Panc1 (cell line): ENCODE results near the gene PLCH1.

ENCODE experiments used
- POLR2AphosphoS5 ChIP-seq: IDR thresholded peaks from 2 replicates; pipeline ENCODE4 v1.6.1; 2012; ENCODE audit warnings: mild to moderate bottlenecking, low read depth, low read length, moderate library complexity
- TF ChIP-seq, protein P1 (sequence below): fragments of 450-650 bp; IDR thresholded peaks from 2 replicates; pipeline ENCODE4 v1.5.1; 2017; ENCODE audit warnings: mild to moderate bottlenecking

DNA sequence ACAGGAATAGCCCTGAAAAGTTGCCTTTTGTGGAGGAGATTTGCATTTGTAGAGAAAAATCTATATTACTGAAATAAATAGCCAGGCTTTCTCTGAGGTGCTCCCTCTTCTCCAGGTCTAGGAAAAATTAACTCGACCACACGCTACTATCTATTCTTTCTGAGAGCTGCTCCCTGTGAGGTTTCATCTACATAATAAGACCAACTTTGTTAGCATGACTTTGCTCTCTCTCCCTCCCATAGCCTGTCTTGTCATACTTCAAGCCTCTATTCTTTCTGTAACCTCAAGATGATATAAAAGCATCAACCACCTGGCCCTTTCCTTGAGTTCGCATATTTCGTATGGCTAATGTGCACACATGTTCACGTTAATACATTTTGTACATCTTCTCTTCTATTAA lies 375.6 kb downstream of the PLCH1 start:
- TF ChIP-seq, protein P1, sequence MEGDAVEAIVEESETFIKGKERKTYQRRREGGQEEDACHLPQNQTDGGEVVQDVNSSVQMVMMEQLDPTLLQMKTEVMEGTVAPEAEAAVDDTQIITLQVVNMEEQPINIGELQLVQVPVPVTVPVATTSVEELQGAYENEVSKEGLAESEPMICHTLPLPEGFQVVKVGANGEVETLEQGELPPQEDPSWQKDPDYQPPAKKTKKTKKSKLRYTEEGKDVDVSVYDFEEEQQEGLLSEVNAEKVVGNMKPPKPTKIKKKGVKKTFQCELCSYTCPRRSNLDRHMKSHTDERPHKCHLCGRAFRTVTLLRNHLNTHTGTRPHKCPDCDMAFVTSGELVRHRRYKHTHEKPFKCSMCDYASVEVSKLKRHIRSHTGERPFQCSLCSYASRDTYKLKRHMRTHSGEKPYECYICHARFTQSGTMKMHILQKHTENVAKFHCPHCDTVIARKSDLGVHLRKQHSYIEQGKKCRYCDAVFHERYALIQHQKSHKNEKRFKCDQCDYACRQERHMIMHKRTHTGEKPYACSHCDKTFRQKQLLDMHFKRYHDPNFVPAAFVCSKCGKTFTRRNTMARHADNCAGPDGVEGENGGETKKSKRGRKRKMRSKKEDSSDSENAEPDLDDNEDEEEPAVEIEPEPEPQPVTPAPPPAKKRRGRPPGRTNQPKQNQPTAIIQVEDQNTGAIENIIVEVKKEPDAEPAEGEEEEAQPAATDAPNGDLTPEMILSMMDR: no peak
- TF ChIP-seq POLR2AphosphoS5: no peak
